ENCODE results near the gene KCNQ1.

The KCNQ1 gene

GRCh38 chr11:2464451-2465165, 19.8 kb downstream of the KCNQ1 start:
- Histone ChIP-seq H4K20me1 (ENCODE audit: insufficient read depth, low read length) (peaks cover 33% of the 10 kb centered on the region), H3K27ac (ENCODE audit: low read length) (no peak overlapping the region), H3K79me2 (ENCODE audit: insufficient read depth, low read length) (no peaks in the 10 kb centered on the region), H3K9me3 (ENCODE audit: insufficient read depth, low read length, severe bottlenecking) (no peaks in the 10 kb centered on the region), H3K36me3 (ENCODE audit: insufficient read depth, low read length) (no peaks in the 10 kb centered on the region), H3K4me1 (ENCODE audit: insufficient read depth, low read length) (peaks cover 14% of the 10 kb centered on the region), H3K27me3 (ENCODE audit: insufficient read depth, low read length, poor library complexity) (peaks cover 6% of the 10 kb centered on the region), H3K4me2 (ENCODE audit: insufficient read depth, low read length) (no peak overlapping the region), H3K4me3 (ENCODE audit: low read depth in 1 of 2, low read length in 2 of 2) (no peak overlapping the region), H2AFZ (ENCODE audit: low read depth, low read length) (no peak overlapping the region), H3K9ac (ENCODE audit: low read depth, low read length) (no peak overlapping the region)
- TF ChIP-seq EZH2 (IDR thresholded peaks at IDR 0.05; ENCODE audit: borderline replicate concordance, low read depth, low read length, severe bottlenecking): no peak
- no peak for TF ChIP-seq CTCF (IDR thresholded peaks at IDR 0.05; ENCODE audit: borderline replicate concordance, extremely low read depth, low read length, poor library complexity, severe bottlenecking)
- ATAC-seq (ENCODE audit: insufficient read depth, low read depth) (no peak), DNase-seq (no peak)

GRCh38 chr11:2465202-2466068, 20.6 kb downstream of the KCNQ1 start:
- TF ChIP-seq CTCF (IDR thresholded peaks at IDR 0.05; ENCODE audit: borderline replicate concordance, extremely low read depth, low read length, poor library complexity, severe bottlenecking) (no peak), EZH2 (IDR thresholded peaks at IDR 0.05; ENCODE audit: borderline replicate concordance, low read depth, low read length, severe bottlenecking) (no peak)

GRCh38 chr11:2466069-2466801, 21.4 kb downstream of the KCNQ1 start:
- H3K4me3 ChIP-seq (ENCODE audit: low read depth in 1 of 2, low read length in 2 of 2): no peak overlapping the region
- peaks cover 14% of the 10 kb centered on the region for H3K4me1 ChIP-seq (ENCODE audit: insufficient read depth, low read length)
- H3K4me2 ChIP-seq (ENCODE audit: insufficient read depth, low read length): no peak overlapping the region
- no peaks in the 10 kb centered on the region for H3K36me3 ChIP-seq (ENCODE audit: insufficient read depth, low read length)
- no peaks in the 10 kb centered on the region for H3K79me2 ChIP-seq (ENCODE audit: insufficient read depth, low read length)
- H2AFZ ChIP-seq (ENCODE audit: low read depth, low read length): no peak overlapping the region
- peaks cover 33% of the 10 kb centered on the region for H4K20me1 ChIP-seq (ENCODE audit: insufficient read depth, low read length)
- no peak overlapping the region for H3K9ac ChIP-seq (ENCODE audit: low read depth, low read length)
- H3K9me3 ChIP-seq (ENCODE audit: insufficient read depth, low read length, severe bottlenecking): no peaks in the 10 kb centered on the region
- ATAC-seq (ENCODE audit: insufficient read depth, low read depth) (no peak), DNase-seq (no peak)
- peaks cover 6% of the 10 kb centered on the region for H3K27me3 ChIP-seq (ENCODE audit: insufficient read depth, low read length, poor library complexity)
- no peak for TF ChIP-seq CTCF (IDR thresholded peaks at IDR 0.05; ENCODE audit: borderline replicate concordance, extremely low read depth, low read length, poor library complexity, severe bottlenecking)
- TF ChIP-seq EZH2 (IDR thresholded peaks at IDR 0.05; ENCODE audit: borderline replicate concordance, low read depth, low read length, severe bottlenecking): no peak
- H3K27ac ChIP-seq (ENCODE audit: low read length): no peak overlapping the region

More at GRCh38 chr11:2465202-2466068, 20.6 kb downstream of the KCNQ1 start:
- Histone ChIP-seq H2AFZ (ENCODE audit: low read depth, low read length) (no peak overlapping the region), H3K36me3 (ENCODE audit: insufficient read depth, low read length) (no peaks in the 10 kb centered on the region), H3K4me2 (ENCODE audit: insufficient read depth, low read length) (no peak overlapping the region), H3K9me3 (ENCODE audit: insufficient read depth, low read length, severe bottlenecking) (no peaks in the 10 kb centered on the region), H3K4me3 (ENCODE audit: low read depth in 1 of 2, low read length in 2 of 2) (no peak overlapping the region), H4K20me1 (ENCODE audit: insufficient read depth, low read length) (peaks cover 33% of the 10 kb centered on the region), H3K4me1 (ENCODE audit: insufficient read depth, low read length) (peaks cover 14% of the 10 kb centered on the region), H3K9ac (ENCODE audit: low read depth, low read length) (no peak overlapping the region), H3K79me2 (ENCODE audit: insufficient read depth, low read length) (no peaks in the 10 kb centered on the region), H3K27me3 (ENCODE audit: insufficient read depth, low read length, poor library complexity) (peaks cover 6% of the 10 kb centered on the region), H3K27ac (ENCODE audit: low read length) (no peak overlapping the region)
- DNase-seq (no peak), ATAC-seq (ENCODE audit: insufficient read depth, low read depth) (no peak)
